NCI-H510A (cell line): ENCODE measurements around the gene SEC11A.
"Not testable (repeated sequence)": the region's sequence is repeated elsewhere in the genome, so short reads cannot be mapped to it uniquely, and the experiment has no call there.

Source experiments
- DNase-seq: peaks from one replicate; lab custom pipeline; 2025; lab: John Stamatoyannopoulos, UW

The SEC11A gene

DNA sequence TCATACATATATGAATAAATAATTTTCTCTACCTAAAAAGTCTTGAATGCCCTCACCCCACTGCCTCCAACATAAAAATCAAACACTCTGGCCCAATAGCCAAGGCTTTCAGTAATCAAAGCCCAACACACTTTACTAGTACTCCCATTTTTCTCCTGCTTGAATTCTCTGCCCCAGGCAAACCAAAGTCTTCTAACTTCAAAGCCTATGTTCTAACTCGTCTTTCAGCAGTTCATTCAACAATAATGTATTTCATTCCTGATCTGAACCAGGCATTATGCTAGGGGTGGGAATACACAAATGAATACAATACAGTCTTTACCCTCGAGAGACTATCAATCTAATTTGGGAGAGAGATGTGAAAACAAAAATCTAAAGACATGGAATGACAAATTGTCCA lies 21.1 kb upstream of the SEC11A start:
- DNase-seq = no peak

DNA sequence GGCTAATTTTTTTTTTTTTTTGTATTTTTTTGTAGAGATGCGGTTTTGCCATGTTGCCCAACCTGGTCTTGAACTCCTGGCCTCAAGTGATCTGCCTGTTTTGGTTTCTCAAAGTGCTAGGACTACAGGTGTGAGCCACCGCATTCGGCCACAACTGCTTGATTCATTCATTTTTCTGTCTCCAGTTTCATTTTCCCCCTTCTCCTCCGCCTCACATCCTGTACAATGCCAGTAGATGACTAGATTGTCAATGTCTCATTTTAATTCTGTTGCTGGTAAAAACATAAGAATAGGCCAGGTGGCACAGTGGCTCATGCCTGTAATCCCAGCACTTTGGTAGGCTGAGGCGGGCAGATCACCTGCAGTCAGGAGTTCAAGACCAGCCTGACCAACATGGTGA lies 20.4 kb upstream of the SEC11A start:
- no peak for DNase-seq

DNA sequence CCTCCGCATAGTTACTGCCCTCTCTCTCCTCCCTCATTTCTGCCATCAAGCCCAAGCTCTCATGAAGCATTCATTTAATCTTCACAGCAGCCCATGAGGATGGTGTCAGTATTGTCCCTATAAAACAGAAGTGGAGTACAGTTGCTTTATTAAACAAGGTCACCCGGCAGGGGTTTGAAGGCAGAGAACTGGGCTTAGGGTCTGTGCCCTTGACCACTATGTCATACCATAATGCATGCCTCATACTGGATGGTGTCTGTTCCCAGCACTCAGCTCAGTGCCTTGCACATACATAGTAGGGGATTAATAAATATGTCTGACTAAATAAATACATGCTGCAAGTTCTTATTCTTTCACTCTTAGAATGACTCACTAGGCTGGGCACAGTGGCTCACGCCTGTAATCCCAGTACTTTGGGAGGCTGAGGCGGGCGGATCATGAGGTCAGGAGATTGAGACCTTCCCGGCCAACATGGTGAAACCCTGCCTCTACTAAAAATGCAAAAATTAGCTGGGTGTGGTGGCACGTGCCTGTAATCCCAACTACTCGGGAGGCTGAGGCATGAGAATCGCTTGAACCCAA lies 19.6 kb upstream of the SEC11A start:
- DNase-seq = not testable (repeated sequence)

DNA sequence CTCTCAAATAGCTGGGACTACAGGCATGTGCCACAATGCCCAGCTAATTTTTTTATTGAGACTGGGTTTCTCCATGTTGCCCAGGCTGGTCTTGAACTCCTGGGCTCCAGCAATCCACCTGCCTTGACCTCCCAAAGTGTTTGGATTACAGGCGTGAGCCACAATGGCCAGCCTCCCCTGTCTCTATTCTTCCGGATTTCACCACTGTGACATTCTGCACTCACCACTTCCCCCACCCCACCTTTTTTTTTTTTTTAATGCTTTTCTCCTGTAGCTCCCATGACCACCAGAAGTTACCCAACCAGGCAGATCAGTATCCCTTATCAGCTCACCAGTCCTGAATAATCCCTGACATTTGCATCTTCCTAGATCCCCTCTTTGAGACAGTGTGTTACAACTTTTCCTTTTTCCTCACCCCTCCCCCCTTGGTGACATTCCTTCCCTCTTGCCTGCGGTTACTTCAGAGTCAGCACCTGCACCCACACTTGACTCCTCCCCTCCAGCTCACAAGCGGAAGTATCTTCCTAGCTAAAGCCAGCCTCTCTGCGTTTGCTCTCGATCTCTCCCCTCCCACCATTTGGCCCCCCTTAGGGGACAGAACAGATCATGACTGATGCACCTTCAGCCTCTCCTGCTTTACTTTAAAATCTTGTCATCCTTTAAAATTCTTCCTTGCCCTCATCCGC lies 19.0 kb upstream of the SEC11A start:
- peak; percentile 52 for DNase-seq

DNA sequence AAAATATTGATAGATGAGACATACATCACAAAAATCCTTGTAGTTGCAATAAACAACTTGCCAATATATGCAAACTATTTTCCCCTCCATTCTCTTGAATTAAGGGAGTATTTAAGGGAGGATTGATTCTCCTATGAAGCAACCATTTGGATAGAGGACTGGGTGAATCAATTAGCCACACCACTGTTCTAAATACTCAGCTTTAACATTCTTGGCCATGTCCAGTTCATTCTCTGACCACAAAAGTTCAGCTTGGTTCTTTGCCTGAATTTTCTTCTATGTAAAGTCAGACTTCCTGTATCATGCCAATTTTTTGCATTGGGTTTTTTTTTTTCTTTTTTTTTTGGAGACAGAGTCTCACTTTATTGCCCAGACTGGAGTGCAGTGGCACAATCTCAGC lies 15.8 kb upstream of the SEC11A start:
- no peak for DNase-seq

DNA sequence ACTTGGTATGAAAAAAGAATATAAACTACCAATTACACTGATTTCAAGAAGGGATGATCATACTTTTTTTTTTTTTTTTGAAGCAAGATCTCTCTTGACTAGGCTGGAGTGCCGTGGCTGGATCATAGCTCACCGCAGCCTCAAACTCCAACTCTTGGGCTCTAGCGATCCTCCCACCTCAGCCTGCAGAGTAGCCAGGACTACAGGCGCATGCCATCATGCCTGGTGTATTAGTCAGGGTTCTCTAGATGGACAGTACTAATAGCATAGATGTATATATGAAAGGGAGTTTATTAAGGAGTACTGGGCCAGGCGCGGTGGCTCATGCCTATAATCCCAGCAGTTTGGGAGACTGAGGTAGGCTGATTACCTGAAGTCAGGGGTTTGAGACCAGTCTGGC lies 11.5 kb upstream of the SEC11A start:
- DNase-seq = no peak

DNA sequence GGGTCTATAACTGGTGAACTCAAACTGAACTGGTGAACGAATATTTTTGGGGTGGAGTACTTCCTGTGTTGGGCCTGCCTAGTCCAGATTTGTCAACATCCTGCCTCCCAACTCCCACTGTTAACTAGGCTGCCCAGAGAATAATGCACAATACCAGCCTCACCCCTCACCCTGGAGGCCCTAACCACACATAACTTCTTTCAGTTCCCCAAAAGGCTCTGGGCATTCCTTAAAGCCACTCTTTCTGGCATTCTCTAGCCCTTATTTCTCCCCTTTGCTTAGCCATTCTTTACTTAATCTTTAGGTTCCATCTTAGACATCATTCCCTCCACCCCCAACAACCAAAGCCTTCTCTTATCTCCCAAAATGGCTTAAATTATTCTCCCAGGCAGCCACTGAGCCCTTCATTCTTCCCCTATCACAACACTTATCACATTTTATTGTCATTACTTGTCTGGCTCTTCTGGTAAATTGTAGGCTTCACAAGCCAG lies 9.1 kb upstream of the SEC11A start:
- no peak for DNase-seq

DNA sequence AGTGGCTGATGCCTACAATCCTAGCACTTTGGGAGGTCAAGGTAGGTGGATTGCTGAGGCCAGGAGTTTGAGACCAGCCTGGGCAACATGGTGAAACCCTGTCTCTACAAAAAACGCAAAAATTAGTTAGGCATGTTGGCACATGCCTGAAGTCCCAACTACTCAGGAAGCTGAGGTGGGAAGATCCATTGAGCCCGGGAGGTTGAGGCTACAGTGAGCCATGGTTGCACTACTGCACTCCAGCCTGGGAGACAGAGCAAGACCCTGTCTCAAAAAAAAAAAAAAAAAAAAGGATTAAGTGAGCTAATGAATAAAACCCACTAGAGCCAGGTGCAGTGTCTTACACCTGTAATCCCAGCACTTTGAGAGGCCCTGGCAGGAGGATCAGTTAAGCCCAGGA lies 6.7 kb upstream of the SEC11A start:
- no peak for DNase-seq

DNA sequence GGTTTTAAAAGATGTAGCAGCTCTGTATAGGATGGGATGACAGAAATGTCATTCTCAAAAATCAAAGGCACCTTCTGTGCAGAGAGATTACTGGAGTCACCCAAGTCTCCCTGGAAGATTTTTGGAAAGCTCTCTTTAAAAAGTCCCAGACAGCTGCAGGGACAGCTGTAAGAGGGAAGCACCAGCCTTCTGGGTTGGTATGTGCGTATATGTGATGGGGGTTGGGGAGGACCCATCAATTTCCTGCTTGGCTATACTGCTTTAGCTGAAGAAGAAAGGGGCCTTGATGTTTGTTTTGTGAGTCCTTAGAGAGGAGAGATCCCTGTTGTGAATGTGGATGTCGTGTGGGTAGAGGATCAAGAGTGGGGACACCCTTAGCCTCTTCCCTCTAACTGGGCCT lies 5.4 kb upstream of the SEC11A start:
- DNase-seq = no peak

DNA sequence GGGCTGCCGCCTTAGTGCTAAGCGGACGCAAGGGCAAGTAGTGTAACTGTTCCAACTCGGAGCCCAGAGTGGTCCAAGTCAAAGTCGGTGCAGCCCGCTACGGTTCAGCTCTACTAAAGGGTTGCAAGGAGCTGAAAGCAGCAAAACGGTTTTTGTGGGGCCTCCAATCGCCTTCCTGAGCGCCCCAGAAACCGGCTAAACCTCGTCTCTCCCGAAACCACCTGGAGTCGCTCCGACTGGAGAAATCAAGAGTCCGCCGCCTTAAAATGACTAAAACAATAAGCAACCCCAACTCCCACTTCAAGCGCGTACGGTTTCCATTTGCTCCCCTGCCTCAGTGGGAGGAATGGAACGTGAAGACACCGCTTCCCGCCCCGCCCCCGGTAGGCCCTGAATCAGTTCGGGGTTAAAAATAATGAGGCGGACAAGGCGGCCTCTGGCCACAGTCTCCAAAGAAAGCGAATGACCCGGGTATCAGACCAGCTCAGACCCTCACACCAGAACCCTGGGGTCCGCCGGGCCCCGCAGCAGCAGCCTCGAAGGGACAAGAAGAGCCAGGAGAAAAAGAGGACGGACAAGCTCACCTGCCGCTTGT lies 401 bp downstream of the SEC11A start:
- DNase-seq = no peak

DNA sequence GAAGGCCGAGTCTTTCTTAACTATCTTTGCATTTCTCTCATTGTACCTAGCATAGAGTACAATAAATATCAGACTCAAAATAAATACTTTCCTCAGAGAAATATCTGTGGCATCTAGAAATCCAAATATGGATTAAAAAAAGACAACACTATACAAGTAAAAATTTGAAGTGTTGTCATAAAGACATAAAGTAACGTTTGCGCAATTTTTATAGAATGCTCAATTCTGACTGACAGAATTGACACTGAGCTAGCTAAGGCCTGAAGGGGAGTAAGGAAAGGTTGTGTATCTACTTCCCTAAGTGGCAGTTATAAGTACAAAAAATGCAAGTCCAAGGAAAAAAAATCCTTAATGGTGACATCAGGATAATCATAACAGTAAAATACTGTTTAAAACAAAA lies 1.1 kb downstream of the SEC11A start:
- DNase-seq = no peak

DNA sequence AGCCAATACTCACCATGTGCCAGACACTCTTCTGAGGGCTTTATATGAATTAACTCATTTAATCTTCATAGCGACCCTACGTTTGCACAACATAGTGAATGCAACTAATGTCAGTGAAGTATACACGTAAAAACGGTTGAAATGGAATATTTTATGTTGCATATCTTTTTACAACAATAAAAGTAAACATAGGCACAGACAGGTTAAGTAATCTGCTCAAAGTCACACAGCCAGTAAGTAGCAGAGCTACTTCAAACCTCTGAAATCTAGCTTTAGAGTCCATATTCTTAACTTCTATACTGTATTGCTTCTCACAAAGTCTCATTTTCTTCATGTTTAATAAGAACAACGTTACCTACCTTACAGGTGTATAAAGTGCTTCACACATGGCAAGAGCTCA lies 1.6 kb downstream of the SEC11A start:
- no peak for DNase-seq

DNA sequence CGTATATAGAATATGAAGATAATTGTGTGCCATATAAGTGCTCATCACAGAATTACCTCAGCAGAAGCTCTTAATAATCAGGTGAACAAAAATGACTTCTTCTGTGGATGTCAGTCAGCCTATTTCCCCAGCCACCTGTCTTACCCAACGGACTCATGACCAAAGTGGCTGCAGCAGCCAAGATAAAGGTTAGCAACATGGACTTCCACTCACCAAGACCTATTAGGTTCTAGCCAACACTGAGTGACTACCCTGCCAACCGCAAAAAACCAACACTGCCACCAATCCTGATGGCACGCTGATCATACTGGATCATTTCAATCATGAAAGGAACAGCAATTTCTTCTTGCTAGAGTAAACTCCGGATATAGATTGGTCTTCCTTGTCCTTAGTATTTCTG lies 12.1 kb downstream of the SEC11A start:
- DNase-seq = no peak

DNA sequence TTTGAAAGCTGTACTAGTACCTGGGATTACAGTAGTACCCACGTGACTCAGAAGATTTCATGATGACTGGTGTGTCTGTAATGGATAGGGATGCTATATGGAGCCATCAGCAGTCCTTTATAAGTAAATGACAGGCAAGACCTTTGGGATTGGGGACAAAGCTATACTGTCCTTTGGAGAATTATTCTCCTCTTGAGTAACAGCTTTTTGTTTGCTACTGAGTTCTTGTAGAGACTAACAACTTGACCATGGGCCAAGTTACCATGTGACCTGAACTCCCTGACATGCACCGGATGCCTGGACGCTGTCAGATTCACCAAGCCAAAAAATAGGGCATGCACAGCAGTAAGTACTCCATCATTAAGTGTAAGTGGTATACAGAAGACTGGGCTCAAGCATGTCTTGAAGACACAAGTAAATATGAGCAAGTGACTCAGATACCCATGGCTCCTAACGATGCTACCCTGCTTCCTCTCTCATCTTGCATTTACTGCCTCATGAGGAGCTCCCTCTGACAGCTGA lies 12.9 kb downstream of the SEC11A start:
- DNase-seq = no peak

DNA sequence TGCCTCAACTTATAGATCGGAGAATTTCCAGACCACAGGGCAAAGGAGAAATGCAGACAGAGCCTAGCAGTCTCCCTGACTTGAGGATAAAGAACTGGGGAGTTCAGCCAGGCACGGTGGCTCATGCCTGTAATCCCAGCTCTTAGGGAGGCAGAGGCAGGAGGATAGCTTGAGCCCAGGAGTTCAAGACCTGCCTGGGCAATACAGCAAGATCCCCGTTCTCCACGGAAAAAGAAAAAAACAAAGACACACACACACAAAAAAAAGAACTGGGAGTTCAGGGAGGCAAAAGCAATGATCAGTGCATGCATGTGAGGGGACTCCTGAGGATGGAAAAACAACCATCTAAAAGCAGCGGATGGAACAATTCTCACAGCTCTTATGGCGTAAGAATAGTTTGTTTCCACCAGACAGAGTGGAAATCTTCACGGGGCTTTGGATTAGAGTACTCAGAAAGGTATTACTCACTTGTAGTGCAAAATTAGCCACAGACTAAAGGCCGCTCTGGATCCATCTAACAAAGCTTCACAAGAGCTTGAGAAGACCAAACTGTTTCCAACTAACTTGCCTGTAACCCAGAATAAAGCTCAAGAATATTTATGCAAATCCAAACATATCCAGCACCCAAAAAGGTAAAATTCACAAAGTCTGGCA lies 16.3 kb downstream of the SEC11A start:
- no peak for DNase-seq

DNA sequence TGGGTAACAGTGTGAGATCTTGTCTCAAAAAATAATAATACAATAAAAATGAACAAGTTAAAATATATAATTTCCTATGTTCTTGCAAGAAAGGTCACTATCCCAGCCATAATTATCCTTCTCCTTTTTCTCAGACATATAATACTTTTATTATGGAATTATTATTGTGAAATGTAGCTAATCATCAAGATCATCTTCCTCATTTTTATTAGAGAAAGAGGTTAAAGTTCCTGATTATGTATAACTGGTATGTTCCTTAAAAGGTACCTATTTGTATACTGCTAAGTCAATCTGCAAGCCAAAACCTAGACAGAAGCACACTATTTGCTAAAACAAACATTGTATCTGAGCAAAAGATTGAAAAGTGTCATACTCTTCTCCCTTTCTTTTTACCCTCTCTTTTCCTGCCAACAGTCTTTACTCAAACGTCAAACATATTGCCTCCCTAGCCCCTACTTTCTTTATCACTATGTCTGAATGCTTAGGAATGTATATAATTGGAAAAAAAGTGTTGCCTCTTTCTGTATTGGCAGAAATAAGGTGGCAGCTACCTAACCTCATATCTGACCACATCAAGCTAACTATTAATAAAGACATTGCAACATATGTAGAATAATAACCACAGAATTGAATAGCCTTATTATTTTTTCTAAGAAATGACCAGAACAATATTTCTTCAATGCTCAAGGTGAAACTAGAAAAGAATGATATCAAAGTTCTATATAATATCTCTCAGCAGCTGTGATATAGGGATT lies 18.5 kb downstream of the SEC11A start:
- no peak for DNase-seq

DNA sequence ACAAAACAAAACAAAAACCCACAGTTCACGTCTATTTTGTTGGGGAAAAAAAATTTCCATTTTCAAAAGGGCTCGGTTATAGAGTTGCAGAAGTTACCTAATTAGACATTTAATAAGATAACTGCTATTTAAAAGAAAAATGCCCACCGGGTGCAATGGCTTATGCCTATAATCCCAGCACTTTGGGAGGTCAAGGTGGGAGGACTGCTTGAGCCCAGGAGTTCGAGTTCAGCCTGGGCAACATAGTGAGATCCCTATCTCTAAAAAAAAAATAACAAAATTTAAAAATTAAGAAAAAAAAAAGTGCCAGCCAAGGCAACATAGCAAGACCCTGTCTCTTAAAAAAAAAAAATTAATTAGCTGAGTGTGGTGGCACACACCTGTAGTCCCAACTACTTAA lies 19.2 kb downstream of the SEC11A start:
- DNase-seq = no peak

DNA sequence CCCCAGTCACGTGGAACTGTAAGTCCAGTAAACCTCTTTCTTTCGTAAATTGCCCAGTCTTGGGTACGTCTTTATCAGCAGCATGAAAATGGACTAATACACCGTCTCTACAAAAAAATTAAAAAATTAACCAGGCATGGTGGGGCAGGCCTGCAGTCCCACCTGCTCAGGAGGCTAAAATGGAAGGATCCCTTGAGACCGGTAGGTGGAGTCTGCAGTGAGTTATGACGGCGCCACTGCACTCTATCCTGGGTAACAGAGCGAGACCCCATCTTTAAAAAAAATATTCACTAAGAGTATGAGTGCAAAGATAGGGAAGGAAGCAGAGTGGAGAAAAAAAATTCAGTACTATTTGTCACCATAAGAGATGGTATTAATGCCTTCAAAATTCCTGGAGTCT lies 25.6 kb downstream of the SEC11A start:
- DNase-seq = no peak

DNA sequence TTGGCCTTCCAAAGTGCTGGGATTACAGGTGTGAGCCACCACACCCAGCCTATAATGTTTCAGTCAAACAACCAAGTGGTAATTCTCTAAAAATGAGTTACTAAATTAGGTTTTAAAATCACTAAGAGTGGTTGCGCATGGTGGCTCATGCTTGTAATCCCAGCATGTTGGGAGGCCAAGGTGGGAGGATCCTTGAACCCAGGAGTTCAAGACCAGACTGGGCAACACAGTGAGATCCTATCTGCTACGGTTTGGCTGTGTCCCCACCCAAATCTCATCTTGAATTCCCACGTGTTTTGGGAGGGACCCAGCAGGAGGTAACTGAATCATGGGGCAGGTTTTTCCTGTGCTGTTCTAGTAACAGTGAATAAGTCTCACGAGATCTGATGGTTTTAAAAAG lies 26.1 kb downstream of the SEC11A start:
- no peak for DNase-seq

DNA sequence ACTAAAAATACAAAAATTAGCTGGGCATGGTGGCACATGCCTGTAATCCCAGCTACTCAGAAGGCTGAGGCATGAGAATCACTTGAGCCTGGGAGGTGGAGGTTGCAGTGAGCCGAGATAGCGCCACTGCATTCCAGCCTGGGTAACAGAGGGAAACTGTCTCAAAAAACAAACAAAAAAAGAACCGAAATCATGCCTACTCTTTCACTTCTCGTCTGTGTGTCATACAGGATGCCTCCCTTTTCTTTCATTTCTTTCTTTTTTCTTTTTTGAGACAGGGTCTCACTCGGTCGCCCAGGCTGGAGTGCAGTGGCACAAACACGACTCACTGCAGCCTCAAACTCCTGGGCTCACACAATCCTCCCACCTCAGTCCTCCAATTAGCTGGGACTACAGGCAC lies 29.5 kb downstream of the SEC11A start:
- not testable (repeated sequence) for DNase-seq

DNA sequence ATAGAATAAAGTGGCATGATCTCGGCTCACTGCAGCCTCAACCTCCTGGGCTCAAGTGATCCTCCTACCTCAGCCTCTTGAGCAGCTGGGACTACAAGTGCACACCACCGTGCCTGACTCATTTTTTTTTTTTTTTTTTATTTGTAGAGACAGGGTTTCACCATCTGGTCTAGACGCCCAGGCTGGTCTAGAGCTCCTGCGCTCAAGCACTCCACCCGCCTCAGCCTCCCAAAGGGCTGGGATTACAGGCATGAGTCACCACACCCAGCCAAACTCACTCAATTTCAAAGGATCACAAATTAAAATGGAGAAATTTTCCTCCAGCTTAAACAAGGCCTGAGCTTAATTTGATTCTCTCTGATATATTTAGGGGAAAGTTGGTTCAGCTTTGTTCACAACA lies 30.6 kb downstream of the SEC11A start:
- no peak for DNase-seq

DNA sequence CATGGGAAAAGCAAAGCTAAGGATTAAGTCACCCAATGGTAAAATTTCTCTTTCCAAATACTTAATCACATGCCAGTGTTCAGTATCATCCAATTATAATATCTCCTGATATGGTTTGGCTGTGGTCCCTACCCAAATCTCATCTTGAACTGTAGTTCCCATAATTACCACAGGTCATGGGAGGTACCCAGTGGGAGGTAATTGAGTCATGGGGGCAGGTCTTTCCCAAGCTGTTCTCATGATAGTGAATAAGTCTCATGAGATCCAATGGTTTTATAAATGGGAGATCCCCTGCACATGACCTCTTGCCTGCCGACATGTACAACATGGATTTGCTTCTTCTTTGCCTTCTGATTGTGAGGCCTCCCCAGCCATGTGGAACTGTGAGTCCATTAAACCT lies 31.8 kb downstream of the SEC11A start:
- no peak for DNase-seq
